ENCODE data around the gene ATP9A. TPM values are rescaled to one million over a fixed set of nuclear protein-coding genes. Genes with fewer than 3 reads are reported as not detected.

ATP9A gene
- total and polyA plus RNA-seq, 2 of the 8 experiments (the other 6 are each of a cell fraction or from before 2014, with no cell fraction given): 5.0 to 6.4 TPM

- ChIA-PET CTCF (ENCODE audit: partially characterized antibody) (interaction anchor here (0.5 to 3.4 kb wide), 8 partner anchors 12 to 858 kb away, joined by 3 to 9 read pairs (median 4); no protein-coding TSS in a partner anchor), POLR2A (ENCODE audit: partially characterized antibody) (interaction anchor here (1.5 kb wide), 1 partner anchor 14 kb away, joined by 4 read pairs; no protein-coding TSS in a partner anchor)
- no peak overlapping the region for H3K4me3 ChIP-seq (ENCODE audit: extremely low read depth in 1 of 4, insufficient read depth in 2 of 4, low read depth in 3 of 4, low read length in 4 of 4)
- no peaks in the 10 kb centered on the region for H4K20me1 ChIP-seq (replicated peaks in 1 of 2; ENCODE audit: control insufficient read depth in 1 of 2, insufficient read depth in 2 of 2, low read length in 2 of 2)
- H3K4me2 ChIP-seq (ENCODE audit: insufficient read depth in 1 of 2, low read depth in 2 of 2, low read length in 2 of 2): no peak overlapping the region
- no peak overlapping the region for H3K56ac ChIP-seq (replicated peaks; ENCODE audit: insufficient read length, low read depth, low read length)
- no peaks in the 10 kb centered on the region; the same call in 1 of the 2 replicates for H3K23me2 ChIP-seq (ENCODE audit: low read depth, low read length)
- no peaks in the 10 kb centered on the region for H3K27me3 ChIP-seq (replicated peaks in 1 of 4; ENCODE audit: control insufficient read depth in 3 of 4, extremely low read depth in 1 of 4, insufficient read depth in 3 of 4, low read length in 3 of 4)
- H3K18ac ChIP-seq (ENCODE audit: extremely low read depth, low read length): no peak overlapping the region
- no peak overlapping the region for H3K23ac ChIP-seq (ENCODE audit: insufficient read length)
- no peak overlapping the region for H4K91ac ChIP-seq (replicated peaks; ENCODE audit: insufficient read length, low read length)
- no peak overlapping the region for H2BK15ac ChIP-seq (ENCODE audit: low read length)
- no peak overlapping the region for H2BK12ac ChIP-seq (ENCODE audit: low read depth, low read length)
- H2BK5ac ChIP-seq (ENCODE audit: low read depth, low read length): no peak overlapping the region
- no peak overlapping the region for H2BK120ac ChIP-seq (replicated peaks; ENCODE audit: low read depth, low read length)
- no peak overlapping the region for H3K27ac ChIP-seq (ENCODE audit: low read depth, low read length)
- no peak overlapping the region for H3K9ac ChIP-seq (replicated peaks in 1 of 4; ENCODE audit: extremely low read depth in 1 of 4, low read depth in 3 of 4, low read length in 3 of 4)
- no peak overlapping the region for H3K4ac ChIP-seq (replicated peaks; ENCODE audit: insufficient read length, low read depth, low read length)
- no peak overlapping the region for H4K5ac ChIP-seq (ENCODE audit: insufficient read length, low read depth, low read length)
- FAIRE-seq (no peak), DNase-seq (ENCODE audit: low read depth in 1 of 2, low spot score in 2 of 2) (no peak)
- no peaks in the 10 kb centered on the region for H3K9me3 ChIP-seq (ENCODE audit: insufficient read depth in 2 of 2, low read depth in 1 of 2, low read length in 1 of 2)
- no peak overlapping the region for H2BK20ac ChIP-seq (ENCODE audit: low read length)
- WGBS, 2 experiments (ENCODE audit: extremely low coverage in 1 of 2, insufficient coverage in 1 of 2, insufficient read length in 1 of 2, insufficient replicate concordance in 2 of 2, low coverage in 1 of 2, low lambda C conversion rate in 2 of 2, missing lambda C conversion rate in 1 of 2): 95% methylated on average over 8 of the region's 9 CpGs; no CpG with 5 or more reads in 1 of the 2 experiments
- no peak overlapping the region for H2AFZ ChIP-seq (ENCODE audit: low read length)
- H4K8ac ChIP-seq (ENCODE audit: extremely low read depth, insufficient read depth, low read length): no peak overlapping the region
- no peak overlapping the region for H3K14ac ChIP-seq (ENCODE audit: insufficient read length)
- H3K36me3 ChIP-seq (ENCODE audit: control insufficient read depth in 2 of 4, insufficient read depth in 4 of 4, low read length in 3 of 4): no peaks in the 10 kb centered on the region
- H3K4me1 ChIP-seq (replicated peaks in 1 of 4; ENCODE audit: control insufficient read depth in 3 of 4, insufficient read depth in 4 of 4, low read length in 3 of 4): no peaks in the 10 kb centered on the region
- no peaks in the 10 kb centered on the region for H3K79me2 ChIP-seq (ENCODE audit: control insufficient read depth in 1 of 2, insufficient read depth in 2 of 2, low read length in 2 of 2)
- H3K79me1 ChIP-seq (ENCODE audit: low read depth, low read length): no peaks in the 10 kb centered on the region
- H2AK5ac ChIP-seq (ENCODE audit: low read depth, low read length): no peak overlapping the region
- TF ChIP-seq JUND (IDR thresholded peaks at IDR 0.05; ENCODE audit: low read length) (no peak), SIX5 (IDR thresholded peaks at IDR 0.05; ENCODE audit: low read depth, low read length) (no peak), CBX8 (IDR thresholded peaks at IDR 0.05; ENCODE audit: borderline replicate concordance, low read depth, low read length) (no peak), RAD21 (IDR thresholded peaks at IDR 0.05 in 1 of 2, conservative IDR thresholded peaks at IDR 0.05 in 1 of 2; ENCODE audit: low read depth in 2 of 2, low read length in 2 of 2) (no peak), RNF2 (IDR thresholded peaks at IDR 0.05; ENCODE audit: borderline replicate concordance, low read depth, low read length, missing control alignments, poor library complexity, severe bottlenecking) (no peak), MAFK (IDR thresholded peaks at IDR 0.05; ENCODE audit: low read depth, low read length) (no peak), ASH2L (IDR thresholded peaks at IDR 0.05; ENCODE audit: low read length) (no peak), KDM1A (IDR thresholded peaks at IDR 0.05; ENCODE audit: borderline replicate concordance, low read length) (no peak), HDAC2 (IDR thresholded peaks at IDR 0.05; ENCODE audit: borderline replicate concordance in 1 of 2, low read depth in 2 of 2, low read length in 2 of 2) (no peak), KDM4A (IDR thresholded peaks at IDR 0.05; ENCODE audit: low read depth, low read length, severe bottlenecking) (no peak), RBBP5 (IDR thresholded peaks at IDR 0.05; ENCODE audit: borderline replicate concordance, low read depth, low read length) (no peak), SIN3A (conservative IDR thresholded peaks at IDR 0.05 in 1 of 2, IDR thresholded peaks at IDR 0.05 in 1 of 2; ENCODE audit: low read depth in 1 of 2, low read length in 2 of 2) (no peak), EZH2 (IDR thresholded peaks at IDR 0.05; ENCODE audit: low read depth, low read length, severe bottlenecking) (no peak)
Measured at GRCh38 chr20:51609251-51609650, 158.9 kb downstream of the ATP9A start.

Measured in H1 (cell line).